Heart left ventricle (tissue), 13 donors: ENCODE measurements around the gene ELF3.
"Not testable (repeated sequence)": the region's sequence is repeated elsewhere in the genome, so short reads cannot be mapped to it uniquely, and the experiment has no call there.

Experiments
- CTCF ChIP-seq, 12 donors: fragments of 200-600 bp; sonication (generic) in 4 of 12; IDR thresholded peaks; one replicate each; pipeline versions ENCODE4 v1.5.0 to v1.8.0; 2018 to 2022; ENCODE audit warnings: antibody characterized with exemption in 12 of 12, mild to moderate bottlenecking in 5 of 12
- POLR2A ChIP-seq, 2 donors: fragments of 450-650 bp; IDR thresholded peaks; one replicate each; pipeline ENCODE4 v1.6.1; 2017; ENCODE audit warnings: antibody characterized with exemption in 2 of 2, mild to moderate bottlenecking in 2 of 2, moderate library complexity in 2 of 2
- donor health status: ischemic (EF 13 %, LVEDD 7.1; RV severe dilation, severe dysfunction).
- donor health status: DM: no; HTN: yes; CAD: no.
- donor health status: DM: no; HTN: no; CAD: no.
- donor health status: ischemic (EF 25% LVEDD 6.9; RV normal size, moderate dysfunction).
- donor health status: ischemic (EF 25% LVEDD 5.7; RV mildly dilated, moderate dysfunction).
- donor health status: ischemic (EF 35%, LVEDD 5.7; RV mildly dilated, moderate dysfunction).
- donor health status: nonischemic (EF 11% LVEDD 7.7; RV severe dilation, severe dysfunction).
- donor health status: DM: yes; HTN: yes; CAD: no.
- donor health status: PGD.
- donor health status: ischemic (EF 29% LVEDD 5.4; RV normal size, mild dysfunction).
- donor health status: nonischemic (EF 23%, LVEDD 6.1; RV moderate dilation, normal function).

GRCh38 chr1:201962382-201962781 lies 48.0 kb upstream of the ELF3 start:
- TF ChIP-seq CTCF, POLR2A (IDR thresholded peaks at IDR 0.05): not testable (repeated sequence)
